ENCODE measurements around the gene ERBB4.

ERBB4 gene

GRCh38 chr2:211331736-211332135 is 1206.9 kb downstream of the ERBB4 start:
- no peak for DNase-seq (ENCODE audit: low read depth)

DNA sequence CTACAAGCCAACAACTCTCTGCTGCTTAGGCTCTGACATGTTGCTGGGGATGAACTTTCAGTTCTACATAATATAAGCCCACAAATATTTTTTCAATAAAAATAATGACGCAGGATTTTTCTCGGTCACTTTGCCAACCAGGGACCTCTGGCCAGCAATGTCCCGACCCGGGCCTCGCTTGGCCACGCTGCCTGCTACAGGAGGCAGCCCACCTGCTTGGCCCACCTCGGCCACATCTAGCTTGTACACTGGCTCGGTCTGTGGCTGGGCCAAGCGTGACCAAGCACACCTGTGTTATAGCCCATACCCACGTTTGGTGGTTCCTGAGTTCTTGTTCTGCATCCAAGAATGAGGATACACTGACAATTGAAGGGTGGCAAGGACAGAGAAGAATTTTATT is 1208.7 kb downstream of the ERBB4 start:
- DNase-seq (ENCODE audit: low read depth) = no peak

DNA sequence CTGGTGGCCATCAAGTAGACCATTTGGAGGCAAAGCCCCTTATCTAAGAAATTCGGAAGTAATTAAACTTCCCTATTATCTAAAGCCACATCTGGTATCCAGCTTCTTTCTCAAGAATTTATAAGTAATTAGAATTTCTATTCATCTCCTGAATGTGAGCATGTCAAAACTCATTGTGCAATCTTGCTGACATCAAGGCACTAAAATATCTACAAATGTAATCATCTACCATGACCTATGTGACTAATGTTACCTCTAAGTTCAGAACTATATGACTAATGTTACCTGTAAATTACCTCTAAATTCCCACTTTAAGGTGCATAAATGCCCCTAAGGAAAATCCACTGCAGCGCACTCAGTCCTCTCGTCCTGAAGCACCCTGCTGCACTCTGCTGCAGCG is 1209.2 kb downstream of the ERBB4 start:
- DNase-seq (ENCODE audit: low read depth) = no peak

DNA sequence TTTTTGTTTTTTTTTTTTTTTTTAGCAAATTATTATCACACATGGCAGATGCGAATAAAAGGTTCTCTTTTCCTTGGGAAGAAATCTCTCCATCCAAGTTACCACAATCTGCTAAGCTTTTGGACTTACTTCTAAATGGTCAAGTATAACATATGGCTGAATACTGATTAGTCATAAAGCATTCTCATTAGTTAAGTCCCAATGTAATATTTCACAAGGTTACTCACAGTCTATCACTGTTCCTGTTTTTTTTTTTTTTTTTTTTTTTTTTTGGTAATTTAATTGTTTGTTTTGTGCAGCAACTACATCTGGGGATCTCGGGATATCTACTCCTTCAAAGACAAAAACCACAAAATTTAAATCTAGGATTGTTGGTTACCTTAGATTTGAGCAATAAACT is 1210.5 kb downstream of the ERBB4 start:
- DNase-seq (ENCODE audit: low read depth) = no peak

Data from stimulated activated CD4-positive, alpha-beta T cell treated with anti-CD3 and anti-CD28 coated beads, Interleukin-2, amount 100 ng/mL, for 4 hours (primary cell).